Stomach (tissue), 9 donors: ENCODE results near the gene HES6. TPM values are rescaled to one million over a fixed set of nuclear protein-coding genes. Genes with fewer than 3 reads are reported as not detected.

Source experiments
- DNase-seq, 2 donors: peaks; one replicate each; pipeline versions ENCODE4 v3.0.0 to v3.0.0-alpha.2; 2013 to 2019
- H3K27ac ChIP-seq, 5 donors: fragments of 200-600 bp in 4 of 5; sonication (generic) in 4 of 5; one replicate each; pipeline ENCODE4 v1.5.1; 2013 to 2019; ENCODE audit warnings: mild to moderate bottlenecking in 1 of 5, moderate library complexity in 1 of 5
- H3K27me3 ChIP-seq, 3 donors: fragments of 200-600 bp; sonication (generic); one replicate each; pipeline ENCODE4 v1.5.1; 2017 to 2019; ENCODE audit warnings: mixed run types in 1 of 3
- H3K36me3 ChIP-seq, 4 donors: fragments of 200-600 bp; sonication (generic); 1 replicate in 3 of 4; 2 replicates in 1 of 4; pipeline ENCODE4 v1.5.1; 2016 to 2019
- H3K4me1 ChIP-seq, 4 donors: fragments of 200-600 bp; sonication (generic); one replicate each; pipeline ENCODE4 v1.5.1; 2016 to 2019
- H3K4me3 ChIP-seq, 4 donors: fragments of 200-600 bp; sonication (generic) in 3 of 4; one replicate each; pipeline ENCODE4 v1.5.1; 2016 to 2019; ENCODE audit warnings: mild to moderate bottlenecking in 1 of 4
- H3K9me3 ChIP-seq, 4 donors: fragments of 200-600 bp; sonication (generic); one replicate each; pipeline ENCODE4 v1.5.1; 2016 to 2019
- EP300 ChIP-seq: sonication (generic); formaldehyde crosslinking; IDR thresholded peaks from one replicate; pipeline ENCODE4 v1.6.1; 2017; ENCODE audit warnings: antibody characterized with exemption
- POLR2A ChIP-seq, 4 donors: fragments of 450-650 bp; IDR thresholded peaks; one replicate each; pipeline ENCODE4 v1.6.1; 2016; ENCODE audit warnings: antibody characterized with exemption in 4 of 4, control low read depth in 2 of 4, mild to moderate bottlenecking in 1 of 4, moderate library complexity in 1 of 4
- POLR2AphosphoS5 ChIP-seq, 3 donors: sonication (generic); formaldehyde crosslinking; IDR thresholded peaks; one replicate each; pipeline ENCODE4 v1.6.1; 2016; ENCODE audit warnings: antibody characterized with exemption in 3 of 3
- WGBS, 5 donors: extraction: QIAGEN DNeasy Blood & Tissue Kit in 3 of 5; methylation state at CpG; one replicate each; pipeline versions ENCODE4 v1.1.5 to v1.1.7; 2013 to 2018; 5-methylcytosine and 5-hydroxymethylcytosine counted together
- intact Hi-C: fragments of 100-400 bp; cut with DNase I; formaldehyde crosslinking; loops from one replicate; pipeline ENCODE4 v1.15.1; 2023; ENCODE audit warnings: low total_unique reads
- polyA plus RNA-seq, 3 donors: library from polyadenylated mRNA; stranded (reverse); fragments of 200-250 nt; gene quantifications; one replicate each; pipeline ENCODE4 v1.2.3, GENCODE V29; 2013
- total RNA-seq, 5 donors: library from RNA; depleted of rRNA; stranded (reverse); fragments of >200 nt; gene quantifications; one replicate each; pipeline versions ENCODE4 v1.1.0 to v1.2.3, GENCODE V29; 2014 to 2016
- TF ChIP-seq, protein P1 (sequence below), 7 experiments: fragments of 450-650 bp in 4 of 7; fragments of 200-600 bp in 3 of 7; sonication (generic) in 3 of 7; IDR thresholded peaks; one replicate each; pipeline ENCODE4 v1.5.1; 2016 to 2019; ENCODE audit warnings: antibody characterized with exemption in 7 of 7, control low read depth in 2 of 7, mild to moderate bottlenecking in 1 of 7
- donor health status: healthy with polysubstance abuse.
- donor health status: Bipolar disorder and iron deficiency.
- donor health status: healthy.

HES6 gene
- total and polyA plus RNA-seq, 8 donors: 6.7 to 222 (median 17.0) TPM; not detected in 1

DNA sequence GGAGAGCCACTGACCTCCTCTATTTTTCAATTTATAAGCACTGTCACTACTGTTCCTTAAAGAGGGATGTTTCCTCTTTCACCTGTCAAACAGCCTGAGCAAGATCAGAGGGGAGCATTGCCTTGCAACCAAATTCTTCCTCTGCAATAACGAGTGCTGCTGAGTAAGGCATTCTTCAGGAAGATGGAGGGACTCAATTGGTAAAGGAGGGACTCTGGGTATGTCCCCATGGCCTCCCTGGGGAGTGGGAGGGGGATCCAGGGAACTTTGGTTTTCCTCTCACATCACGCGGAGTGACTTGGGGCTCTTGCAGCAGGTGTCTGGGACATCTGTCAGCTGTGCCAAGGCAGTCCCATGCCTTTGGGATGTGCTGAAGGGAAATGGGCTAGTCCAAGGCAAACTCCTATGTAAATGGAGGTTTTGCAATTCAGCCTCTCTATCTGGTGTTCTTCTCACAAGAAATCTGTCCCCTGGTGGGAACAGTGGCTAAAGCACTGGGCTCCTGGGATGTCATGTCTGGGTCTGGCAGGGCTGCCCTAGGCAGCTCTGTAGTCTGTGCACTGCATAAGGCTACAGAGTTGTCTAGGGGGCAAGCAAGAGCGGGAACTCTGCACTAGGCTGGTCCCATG is 14.4 kb upstream of the HES6 start:
- TF ChIP-seq POLR2AphosphoS5 (IDR thresholded peaks at IDR 0.05) (no peak), POLR2A (IDR thresholded peaks at IDR 0.05) (no peak), EP300 (no peak)
- TF ChIP-seq, protein P1, sequence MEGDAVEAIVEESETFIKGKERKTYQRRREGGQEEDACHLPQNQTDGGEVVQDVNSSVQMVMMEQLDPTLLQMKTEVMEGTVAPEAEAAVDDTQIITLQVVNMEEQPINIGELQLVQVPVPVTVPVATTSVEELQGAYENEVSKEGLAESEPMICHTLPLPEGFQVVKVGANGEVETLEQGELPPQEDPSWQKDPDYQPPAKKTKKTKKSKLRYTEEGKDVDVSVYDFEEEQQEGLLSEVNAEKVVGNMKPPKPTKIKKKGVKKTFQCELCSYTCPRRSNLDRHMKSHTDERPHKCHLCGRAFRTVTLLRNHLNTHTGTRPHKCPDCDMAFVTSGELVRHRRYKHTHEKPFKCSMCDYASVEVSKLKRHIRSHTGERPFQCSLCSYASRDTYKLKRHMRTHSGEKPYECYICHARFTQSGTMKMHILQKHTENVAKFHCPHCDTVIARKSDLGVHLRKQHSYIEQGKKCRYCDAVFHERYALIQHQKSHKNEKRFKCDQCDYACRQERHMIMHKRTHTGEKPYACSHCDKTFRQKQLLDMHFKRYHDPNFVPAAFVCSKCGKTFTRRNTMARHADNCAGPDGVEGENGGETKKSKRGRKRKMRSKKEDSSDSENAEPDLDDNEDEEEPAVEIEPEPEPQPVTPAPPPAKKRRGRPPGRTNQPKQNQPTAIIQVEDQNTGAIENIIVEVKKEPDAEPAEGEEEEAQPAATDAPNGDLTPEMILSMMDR (IDR thresholded peaks at IDR 0.05): no peak

DNA sequence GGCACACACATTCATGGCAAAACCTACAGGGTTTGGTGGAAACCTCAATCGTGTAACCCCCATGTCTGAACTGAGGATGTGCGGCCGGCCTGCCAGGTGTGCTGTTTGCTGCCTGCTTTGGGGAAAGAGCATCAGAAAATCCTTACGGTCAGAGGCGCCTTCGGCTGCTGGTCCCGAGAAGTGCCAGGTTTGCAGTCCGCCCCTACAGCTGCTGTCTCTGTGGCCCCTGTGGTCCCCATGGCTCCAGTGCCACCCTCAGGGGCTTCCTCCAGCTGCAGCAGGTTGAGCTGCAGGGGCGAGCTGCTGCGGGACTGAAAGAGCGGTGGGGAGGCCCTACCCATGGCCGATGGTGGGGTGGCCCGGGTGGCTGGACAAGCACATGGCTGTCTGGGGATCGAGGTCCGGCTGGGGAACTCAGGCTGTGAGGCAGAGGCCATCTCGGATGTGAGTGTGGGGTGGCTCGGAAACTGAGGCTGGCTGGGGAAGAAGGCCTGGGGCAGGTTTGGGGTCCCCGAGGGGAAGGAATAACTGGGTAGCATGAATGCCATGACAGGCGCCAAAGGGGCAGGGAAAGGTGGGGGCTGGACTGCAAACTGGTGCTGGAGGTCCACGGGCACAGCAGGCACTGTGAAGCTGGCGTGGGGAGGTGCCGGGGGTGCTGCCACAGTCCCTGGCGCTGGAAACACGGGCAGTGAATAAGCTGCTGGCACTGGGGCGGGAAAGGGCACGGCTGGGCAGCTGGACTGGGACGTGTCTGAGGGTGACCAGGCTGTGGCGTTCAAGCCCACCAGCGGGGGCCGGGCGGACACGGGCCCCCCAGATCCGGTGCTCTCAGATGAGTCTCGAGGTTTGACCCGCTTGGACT is 13.2 kb upstream of the HES6 start:
- 93 to 96% (median 95%) methylated on average over 35 of the region's 35 CpGs for WGBS, 5 donors
- intact Hi-C loops: no loop called here
- Histone ChIP-seq H3K27me3 (no peaks in the 10 kb centered on the region), H3K36me3 (peaks cover 71 to 100% (median 98%) of the 10 kb centered on the region in 4 donors), H3K4me1 (peaks cover 0 to 10% (median 0%) of the 10 kb centered on the region in 4 donors), H3K4me3 (no peak overlapping the region), H3K9me3 (no peaks in the 10 kb centered on the region), H3K27ac (no peak overlapping the region)
- TF ChIP-seq, protein P1 (IDR thresholded peaks at IDR 0.05): no peak
- TF ChIP-seq POLR2A (IDR thresholded peaks at IDR 0.05): no peak
- no peak for TF ChIP-seq POLR2AphosphoS5 (IDR thresholded peaks at IDR 0.05)
- no peak for TF ChIP-seq EP300
- no peak for DNase-seq

More for the DNA sequence above, 14.4 kb upstream of the HES6 start:
- peaks cover 0 to 8% (median 0%) of the 10 kb centered on the region in 4 donors for H3K4me1 ChIP-seq
- no peak overlapping the region for H3K27ac ChIP-seq
- H3K27me3 ChIP-seq: no peaks in the 10 kb centered on the region
- peaks cover 83 to 100% (median 100%) of the 10 kb centered on the region in 4 donors for H3K36me3 ChIP-seq
- 82 to 88% (median 84%) methylated on average over 4 of the region's 4 CpGs for WGBS, 5 donors
- intact Hi-C loops: no loop called here
- H3K4me3 ChIP-seq: no peak overlapping the region
- no peak for DNase-seq
- no peaks in the 10 kb centered on the region for H3K9me3 ChIP-seq

DNA sequence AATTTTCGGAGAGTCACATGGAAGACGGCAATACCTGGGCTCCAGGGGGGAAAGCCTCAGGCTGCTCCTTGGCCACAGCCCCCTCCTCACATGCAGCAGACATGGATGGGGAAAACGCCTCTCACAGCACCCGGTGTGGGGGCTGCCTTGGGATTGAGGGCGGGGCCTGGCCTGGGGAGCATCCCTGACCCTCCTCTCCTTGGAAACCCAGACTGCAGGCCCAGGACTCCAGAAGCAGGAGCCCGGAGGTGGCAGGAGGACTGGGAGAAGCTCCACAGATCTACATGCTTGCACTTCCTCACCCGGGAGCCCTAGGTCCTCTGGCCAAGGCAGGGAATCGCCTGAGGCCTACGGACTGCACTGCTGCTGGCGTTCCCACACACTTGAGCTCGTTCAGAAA is 12.1 kb upstream of the HES6 start:
- WGBS, 5 donors: 87 to 94% (median 90%) methylated on average over 8 to 11 of the region's 11 CpGs
- peaks cover 62 to 100% (median 98%) of the 10 kb centered on the region in 4 donors for H3K36me3 ChIP-seq
- H3K4me3 ChIP-seq: no peak overlapping the region
- TF ChIP-seq EP300: no peak
- TF ChIP-seq POLR2A (IDR thresholded peaks at IDR 0.05): no peak
- intact Hi-C loops: no loop called here
- no peak overlapping the region for H3K27ac ChIP-seq
- DNase-seq: no peak
- H3K9me3 ChIP-seq: no peaks in the 10 kb centered on the region
- H3K4me1 ChIP-seq: peaks cover 0 to 15% (median 2%) of the 10 kb centered on the region in 4 donors
- no peaks in the 10 kb centered on the region for H3K27me3 ChIP-seq

DNA sequence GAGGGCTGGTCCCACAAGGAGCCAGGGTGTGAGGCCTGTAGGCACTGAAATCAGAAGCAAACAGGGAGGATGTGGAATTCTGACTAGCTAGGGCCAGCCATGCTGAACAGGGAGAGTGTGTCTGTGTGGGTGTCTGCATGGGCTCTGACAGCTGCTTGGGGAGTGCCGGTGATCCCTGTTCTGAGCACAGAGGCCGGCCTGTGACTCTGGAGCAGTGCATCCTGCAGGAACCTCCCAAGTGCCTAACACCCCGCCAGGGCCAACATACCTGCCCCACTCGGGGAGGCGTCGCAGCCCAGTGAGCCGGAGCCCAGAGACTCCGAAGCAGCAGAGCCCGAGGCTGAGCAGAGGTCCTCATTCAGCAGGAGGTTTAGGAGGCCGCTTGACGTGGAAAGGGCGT is 11.5 kb upstream of the HES6 start:
- no peaks in the 10 kb centered on the region for H3K9me3 ChIP-seq
- H3K27me3 ChIP-seq: no peaks in the 10 kb centered on the region
- H3K27ac ChIP-seq: no peak overlapping the region
- no peak for TF ChIP-seq EP300
- WGBS, 5 donors: 95 to 99% (median 97%) methylated on average over 9 to 12 of the region's 12 CpGs
- intact Hi-C loops: no loop called here
- DNase-seq: no peak
- H3K4me1 ChIP-seq: peaks cover 0 to 11% (median 2%) of the 10 kb centered on the region in 4 donors
- peaks cover 61 to 100% (median 98%) of the 10 kb centered on the region in 4 donors for H3K36me3 ChIP-seq
- H3K4me3 ChIP-seq: no peak overlapping the region

DNA sequence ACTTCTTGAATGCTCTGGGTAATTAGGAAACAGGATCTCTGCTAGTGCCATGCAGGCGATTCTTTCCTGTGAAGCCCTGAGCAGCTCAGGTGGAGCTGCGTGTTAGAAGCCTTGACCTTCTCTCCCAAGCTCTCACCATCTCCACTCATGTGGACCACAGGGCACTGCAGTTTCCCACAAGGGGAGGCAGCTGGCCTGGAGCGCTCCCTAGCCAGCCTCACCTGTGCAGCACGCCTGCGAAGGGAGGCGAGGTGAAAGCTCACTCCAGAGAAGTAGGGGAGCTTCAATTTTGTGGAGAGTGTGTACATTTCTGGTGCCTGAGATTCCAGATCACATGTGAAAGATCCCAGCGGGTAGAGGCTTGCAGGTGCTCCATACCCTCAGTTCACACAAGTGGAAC is 11.1 kb upstream of the HES6 start:
- H3K9me3 ChIP-seq: no peaks in the 10 kb centered on the region
- no peak for DNase-seq
- no peak overlapping the region for H3K4me3 ChIP-seq
- TF ChIP-seq POLR2AphosphoS5 (IDR thresholded peaks at IDR 0.05) (no peak), EP300 (no peak), POLR2A (IDR thresholded peaks at IDR 0.05) (no peak)
- TF ChIP-seq, protein P1 (IDR thresholded peaks at IDR 0.05): no peak
- peaks cover 58 to 100% (median 98%) of the 10 kb centered on the region in 4 donors for H3K36me3 ChIP-seq
- intact Hi-C loops: no loop called here
- H3K4me1 ChIP-seq: peaks cover 0 to 11% (median 2%) of the 10 kb centered on the region in 4 donors
- 92 to 98% (median 95%) methylated on average over 7 of the region's 7 CpGs for WGBS, 5 donors
- no peaks in the 10 kb centered on the region for H3K27me3 ChIP-seq
- no peak overlapping the region for H3K27ac ChIP-seq
